SK-N-SH (cell line): ENCODE measurements around the gene SCN8A.

Experiments
- CTCF ChIP-seq: fragments of 200-600 bp; sonication (generic); IDR thresholded peaks from 2 replicates; pipeline ENCODE4 v1.6.1; 2017; ENCODE audit warnings: antibody characterized with exemption, mild to moderate bottlenecking, moderate library complexity
- EP300 ChIP-seq, 2 experiments: IDR thresholded peaks; 2 replicates each; pipeline versions ENCODE4 v1.4.0 to v1.6.1; 2012; ENCODE audit warnings: borderline replicate concordance in 1 of 2, low read depth in 1 of 2, low read length in 1 of 2
- FOXM1 ChIP-seq: IDR thresholded peaks from 2 replicates; pipeline ENCODE4 v1.4.0; 2012; ENCODE audit warnings: low read depth, mild to moderate bottlenecking
- MAX ChIP-seq: IDR thresholded peaks from 2 replicates; pipeline ENCODE4 v1.4.0; 2012; ENCODE audit warnings: low read depth
- RAD21 ChIP-seq: IDR thresholded peaks from 2 replicates; pipeline ENCODE4 v1.6.1; 2012; ENCODE audit warnings: mild to moderate bottlenecking, low read length
- SMC3 ChIP-seq: IDR thresholded peaks from 2 replicates; pipeline ENCODE4 v1.6.1; 2012; ENCODE audit warnings: low read depth, low read length, improper control_type of control experiment
- ZBTB33 ChIP-seq: IDR thresholded peaks from 2 replicates; pipeline ENCODE4 v1.4.0; 2012; ENCODE audit warnings: low read depth, borderline replicate concordance
- TF ChIP-seq, protein P1 (sequence below): IDR thresholded peaks from 2 replicates; pipeline ENCODE4; 2012

- TF ChIP-seq SMC3, result no peak
- TF ChIP-seq CTCF, result no peak
- TF ChIP-seq, protein P1, sequence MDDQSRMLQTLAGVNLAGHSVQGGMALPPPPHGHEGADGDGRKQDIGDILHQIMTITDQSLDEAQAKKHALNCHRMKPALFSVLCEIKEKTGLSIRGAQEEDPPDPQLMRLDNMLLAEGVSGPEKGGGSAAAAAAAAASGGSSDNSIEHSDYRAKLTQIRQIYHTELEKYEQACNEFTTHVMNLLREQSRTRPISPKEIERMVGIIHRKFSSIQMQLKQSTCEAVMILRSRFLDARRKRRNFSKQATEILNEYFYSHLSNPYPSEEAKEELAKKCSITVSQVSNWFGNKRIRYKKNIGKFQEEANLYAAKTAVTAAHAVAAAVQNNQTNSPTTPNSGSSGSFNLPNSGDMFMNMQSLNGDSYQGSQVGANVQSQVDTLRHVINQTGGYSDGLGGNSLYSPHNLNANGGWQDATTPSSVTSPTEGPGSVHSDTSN, result no peak
- no peak for TF ChIP-seq RAD21
- no peak for TF ChIP-seq ZBTB33
- no peak for TF ChIP-seq EP300 (IDR thresholded peaks at IDR 0.05; ENCODE audit: borderline replicate concordance in 1 of 2, low read depth in 1 of 2, low read length in 1 of 2)
- TF ChIP-seq MAX, result no peak
- no peak for TF ChIP-seq FOXM1
Observed at GRCh38 chr12:51663390-51663789, 72.4 kb downstream of the SCN8A start.
